Duodenal mucosa (tissue), 2 donors: ENCODE results near the gene FKBP4.
A peak's percentile ranks its signal among the peaks of the same experiment; 100 is the strongest.

ENCODE experiments used
- H3K27ac ChIP-seq: one replicate; pipeline ENCODE4 v1.7.0; 2013; ENCODE audit warnings: low read depth, low read length
- H3K27me3 ChIP-seq, 2 donors: one replicate each; pipeline ENCODE4 v1.7.0; 2013; ENCODE audit warnings: low read length in 2 of 2, control low read depth in 1 of 2; ENCODE audit not compliant: insufficient read depth in 2 of 2, control insufficient read depth in 1 of 2
- H3K36me3 ChIP-seq, 2 donors: one replicate each; pipeline ENCODE4 v1.7.0; 2013; ENCODE audit warnings: low read length in 2 of 2, control low read depth in 1 of 2; ENCODE audit not compliant: insufficient read depth in 2 of 2, control insufficient read depth in 1 of 2
- H3K4me1 ChIP-seq, 2 donors: one replicate each; pipeline ENCODE4 v1.7.0; 2013; ENCODE audit warnings: low read length in 2 of 2, control low read depth in 1 of 2; ENCODE audit not compliant: insufficient read depth in 2 of 2, control insufficient read depth in 1 of 2
- H3K4me3 ChIP-seq, 2 donors: one replicate each; pipeline ENCODE4 v1.7.0; 2013; ENCODE audit warnings: low read length in 2 of 2, low read depth in 1 of 2
- H3K9ac ChIP-seq, 2 donors: one replicate each; pipeline ENCODE4 v1.7.0; 2013; ENCODE audit warnings: low read length in 2 of 2, low read depth in 1 of 2
- H3K9me3 ChIP-seq, 2 donors: one replicate each; pipeline ENCODE4 v1.7.0; 2013; ENCODE audit warnings: low read length in 2 of 2, control low read depth in 1 of 2; ENCODE audit not compliant: control insufficient read depth in 1 of 2

FKBP4 gene

DNA sequence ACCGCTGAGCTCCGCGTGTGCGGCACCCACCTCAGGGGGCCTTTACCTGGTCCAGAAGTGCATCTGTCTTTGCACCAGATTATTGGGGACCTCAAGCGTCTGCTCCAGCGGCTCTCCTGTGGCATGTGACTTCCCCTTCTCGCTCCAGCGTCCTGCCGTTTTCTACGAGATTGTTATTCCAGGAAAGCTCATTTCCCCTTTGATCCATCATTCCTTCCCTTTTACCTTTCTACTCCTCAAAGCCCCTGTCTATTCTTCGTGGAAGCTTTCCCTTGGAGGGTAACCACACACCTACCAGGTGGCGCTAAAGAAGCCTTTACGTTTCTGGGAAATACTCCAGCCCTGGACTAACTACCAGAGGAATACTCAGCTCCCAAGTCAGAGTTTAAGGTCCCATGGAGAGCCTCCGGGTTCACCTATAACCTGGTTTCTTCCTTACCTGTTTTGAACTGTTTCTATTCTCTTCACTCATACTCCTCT is 1.5 kb downstream of the FKBP4 start:
- no peak overlapping the region for H3K27ac ChIP-seq
- H3K9me3 ChIP-seq = no peaks in the 10 kb centered on the region
- H3K4me3 ChIP-seq = peak overlapping the region; percentile 78 to 83
- peaks cover 36 to 40% of the 10 kb centered on the region in 2 donors for H3K36me3 ChIP-seq
- no peaks in the 10 kb centered on the region for H3K27me3 ChIP-seq
- peaks cover 27 to 28% of the 10 kb centered on the region in 2 donors for H3K4me1 ChIP-seq
- peak overlapping the region; percentile 72 to 93 for H3K9ac ChIP-seq

GRCh38 chr12:2797721-2798418 is 3.1 kb downstream of the FKBP4 start:
- Histone ChIP-seq H3K27ac (no peak overlapping the region), H3K9ac (no peak overlapping the region), H3K4me3 (no peak overlapping the region), H3K9me3 (no peaks in the 10 kb centered on the region), H3K4me1 (peaks cover 23 to 27% of the 10 kb centered on the region in 2 donors), H3K27me3 (no peaks in the 10 kb centered on the region), H3K36me3 (peaks cover 41 to 56% of the 10 kb centered on the region in 2 donors)

DNA sequence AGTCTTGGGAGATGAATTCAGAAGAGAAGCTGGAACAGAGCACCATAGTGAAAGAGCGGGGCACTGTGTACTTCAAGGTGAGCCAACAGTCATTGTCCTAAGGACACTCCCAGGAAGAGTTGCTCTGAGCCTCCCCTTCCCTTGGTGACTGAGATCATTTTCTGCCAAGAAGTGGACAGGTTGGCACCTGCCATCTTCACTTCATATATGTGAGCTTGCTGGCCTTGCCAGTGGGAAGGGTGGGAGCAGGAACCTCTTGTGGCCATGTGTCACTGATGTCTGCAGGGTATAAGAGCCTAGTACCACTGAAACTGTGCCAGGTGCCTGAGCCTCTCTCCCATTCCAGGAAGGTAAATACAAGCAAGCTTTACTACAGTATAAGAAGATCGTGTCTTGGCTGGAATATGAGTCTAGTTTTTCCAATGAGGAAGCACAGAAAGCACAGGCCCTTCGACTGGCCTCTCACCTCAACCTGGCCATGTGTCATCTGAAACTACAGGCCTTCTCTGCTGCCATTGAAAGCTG is 5.3 kb downstream of the FKBP4 start:
- no peaks in the 10 kb centered on the region for H3K9me3 ChIP-seq

DNA sequence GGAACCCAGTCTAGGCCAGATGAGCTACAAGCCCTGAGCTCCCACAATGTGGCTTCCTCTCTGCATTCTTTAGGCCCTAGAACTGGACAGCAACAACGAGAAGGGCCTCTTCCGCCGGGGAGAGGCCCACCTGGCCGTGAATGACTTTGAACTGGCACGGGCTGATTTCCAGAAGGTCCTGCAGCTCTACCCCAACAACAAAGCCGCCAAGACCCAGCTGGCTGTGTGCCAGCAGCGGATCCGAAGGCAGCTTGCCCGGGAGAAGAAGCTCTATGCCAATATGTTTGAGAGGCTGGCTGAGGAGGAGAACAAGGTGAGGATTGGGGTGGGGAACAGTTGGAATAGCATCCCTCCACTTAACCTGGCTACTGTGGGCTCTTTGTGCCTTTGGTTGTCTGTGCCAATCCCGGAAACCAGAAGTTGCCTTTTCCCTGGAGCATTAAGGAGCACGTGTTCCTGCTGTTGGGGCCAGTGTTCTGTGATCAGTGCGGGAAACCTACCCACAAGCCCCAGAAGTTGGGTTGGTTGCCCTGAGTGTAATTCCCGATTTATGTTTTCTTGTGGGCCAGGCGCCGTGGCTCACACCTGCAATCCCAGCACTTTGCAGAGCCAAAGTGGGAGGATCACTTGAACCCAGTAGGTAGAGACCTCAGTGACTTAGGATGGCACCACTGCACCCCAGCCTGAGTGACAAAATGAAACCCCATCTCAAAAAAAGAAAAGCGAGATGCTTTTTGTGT is 6.4 kb downstream of the FKBP4 start:
- H3K36me3 ChIP-seq = peaks cover 56 to 88% of the 10 kb centered on the region in 2 donors
- peaks cover 16 to 18% of the 10 kb centered on the region in 2 donors for H3K4me1 ChIP-seq

More for the DNA sequence above, 5.3 kb downstream of the FKBP4 start:
- H3K4me3 ChIP-seq = no peak overlapping the region
- peaks cover 56 to 79% of the 10 kb centered on the region in 2 donors for H3K36me3 ChIP-seq
- no peaks in the 10 kb centered on the region for H3K27me3 ChIP-seq
- no peak overlapping the region for H3K9ac ChIP-seq
- H3K4me1 ChIP-seq = peaks cover 16 to 22% of the 10 kb centered on the region in 2 donors
- H3K27ac ChIP-seq = no peak overlapping the region

GRCh38 chr12:2803635-2804392 is 9.0 kb downstream of the FKBP4 start:
- Histone ChIP-seq H3K36me3 (peaks cover 43 to 72% of the 10 kb centered on the region in 2 donors), H3K4me1 (no peaks in the 10 kb centered on the region), H3K27me3 (no peaks in the 10 kb centered on the region), H3K9ac (no peak overlapping the region), H3K4me3 (no peak overlapping the region), H3K9me3 (no peaks in the 10 kb centered on the region), H3K27ac (no peak overlapping the region)

More for the DNA sequence above, 6.4 kb downstream of the FKBP4 start:
- Histone ChIP-seq H3K27me3 (no peaks in the 10 kb centered on the region), H3K9ac (no peak overlapping the region), H3K9me3 (no peaks in the 10 kb centered on the region), H3K4me3 (no peak overlapping the region), H3K27ac (no peak overlapping the region)

- H3K9me3 ChIP-seq = no peaks in the 10 kb centered on the region
- no peak overlapping the region for H3K4me3 ChIP-seq
- H3K4me1 ChIP-seq = no peaks in the 10 kb centered on the region
- no peaks in the 10 kb centered on the region for H3K27me3 ChIP-seq
- H3K36me3 ChIP-seq = peaks cover 36 to 64% of the 10 kb centered on the region in 2 donors
- H3K9ac ChIP-seq = no peak overlapping the region
- H3K27ac ChIP-seq = no peak overlapping the region
Measured at GRCh38 chr12:2804393-2805142, 9.8 kb downstream of the FKBP4 start.

- peaks cover 30 to 58% of the 10 kb centered on the region in 2 donors for H3K36me3 ChIP-seq
- H3K4me1 ChIP-seq = no peaks in the 10 kb centered on the region
- no peak overlapping the region for H3K9ac ChIP-seq
- no peaks in the 10 kb centered on the region for H3K9me3 ChIP-seq
- H3K27ac ChIP-seq = no peak overlapping the region
- H3K27me3 ChIP-seq = no peaks in the 10 kb centered on the region
- H3K4me3 ChIP-seq = no peak overlapping the region
Measured at GRCh38 chr12:2805143-2805520, 10.4 kb downstream of the FKBP4 start.

GRCh38 chr12:2806700-2807099 is 11.9 kb downstream of the FKBP4 start:
- Histone ChIP-seq H3K27me3 (no peaks in the 10 kb centered on the region), H3K9ac (no peak overlapping the region), H3K4me1 (peaks cover 2% of the 10 kb centered on the region in 2 donors), H3K27ac (no peak overlapping the region), H3K9me3 (no peaks in the 10 kb centered on the region), H3K36me3 (peaks cover 17 to 43% of the 10 kb centered on the region in 2 donors), H3K4me3 (no peak overlapping the region)

GRCh38 chr12:2811801-2812200 is 17.0 kb downstream of the FKBP4 start:
- Histone ChIP-seq H3K9ac (peak overlapping the region; percentile 69 to 93), H3K27ac (no peak overlapping the region)

More at GRCh38 chr12:2811801-2812200, 17.0 kb downstream of the FKBP4 start:
- Histone ChIP-seq H3K4me1 (peaks cover 18 to 20% of the 10 kb centered on the region in 2 donors), H3K4me3 (peak overlapping the region; percentile 74 to 100), H3K27me3 (no peaks in the 10 kb centered on the region), H3K36me3 (peaks cover 0 to 6% of the 10 kb centered on the region in 2 donors), H3K9me3 (no peaks in the 10 kb centered on the region)
